OCI-LY7 (cell line): ENCODE results near the gene FBXO47. TPM values are rescaled to one million over a fixed set of nuclear protein-coding genes. Genes with fewer than 3 reads are reported as not detected.

ENCODE experiments used
- BruUV-seq: library from RNA; stranded (reverse); fragments of 400-500 nt; replicated peaks from 2 replicates; lab custom pipeline; 2021; lab: Mats Ljungman, UMichigan
- CTCF ChIA-PET: fragments of 300-600 bp; sonication (Branson Sonifier 250); formaldehyde crosslinking; loops from one replicate; lab custom pipeline; 2022; ENCODE audit warnings: antibody characterized with exemption; ENCODE audit not compliant: unreplicated experiment; lab: Charles Lee
- POLR2A ChIA-PET: fragments of 300-600 bp; sonication (Branson Sonifier 250); formaldehyde crosslinking; loops from one replicate; lab custom pipeline; 2022; ENCODE audit warnings: antibody characterized with exemption; lab: Charles Lee
- DNase-seq: peaks from one replicate; pipeline ENCODE4 v3.0.0-alpha.2; 2015; ENCODE audit warnings: low spot score
- H2AFZ ChIP-seq: fragments of 200-600 bp; sonication (generic), shearing (Covaris generic); 2 replicates; pipeline ENCODE4 v1.6.1; 2014; ENCODE audit warnings: mild to moderate bottlenecking, antibody characterized with exemption, low read length, moderate library complexity
- H3K27ac ChIP-seq: fragments of 200-600 bp; sonication (generic); 2 replicates; pipeline ENCODE4 v1.5.1; 2014; ENCODE audit warnings: mixed run types, low read depth, mild to moderate bottlenecking, moderate library complexity, low read length, inconsistent platforms; ENCODE audit not compliant: poor library complexity, severe bottlenecking
- H3K36me3 ChIP-seq: fragments of 200-600 bp; sonication (generic); 2 replicates; pipeline ENCODE4 v1.6.1; 2014; ENCODE audit warnings: mild to moderate bottlenecking, antibody characterized with exemption, low read length, moderate library complexity, mixed read lengths; ENCODE audit not compliant: insufficient read depth
- H3K4me1 ChIP-seq: fragments of 200-600 bp; sonication (generic); 2 replicates; pipeline ENCODE4 v1.5.1; 2014; ENCODE audit warnings: mild to moderate bottlenecking, low read length; ENCODE audit not compliant: insufficient read depth, poor library complexity, severe bottlenecking
- H3K4me2 ChIP-seq: fragments of 200-600 bp; sonication (generic); 2 replicates; pipeline ENCODE4 v1.6.1; 2014; ENCODE audit warnings: mild to moderate bottlenecking, low read length
- H3K4me3 ChIP-seq: fragments of 200-600 bp; sonication (generic); 2 replicates; pipeline ENCODE4 v1.5.1; 2014; ENCODE audit warnings: mild to moderate bottlenecking, low read depth, low read length; ENCODE audit not compliant: poor library complexity, severe bottlenecking
- H3K79me2 ChIP-seq: fragments of 200-600 bp; sonication (generic); 2 replicates; pipeline ENCODE4 v1.6.1; 2016; ENCODE audit warnings: low read depth, mild to moderate bottlenecking, low read length, moderate library complexity, mixed read lengths; ENCODE audit not compliant: insufficient read depth
- H3K9me2 ChIP-seq: fragments of 200-600 bp; sonication (generic); 2 replicates; pipeline ENCODE4 v1.6.1; 2016; ENCODE audit warnings: mild to moderate bottlenecking, low read length, mixed read lengths; ENCODE audit not compliant: insufficient read depth
- H3K9me3 ChIP-seq: fragments of 200-600 bp; sonication (generic); 2 replicates; pipeline ENCODE4 v1.6.1; 2014; ENCODE audit warnings: mild to moderate bottlenecking, mixed run types, low read length, mixed read lengths
- H4K20me1 ChIP-seq: fragments of 200-600 bp; sonication (generic); 2 replicates; pipeline ENCODE4 v1.6.1; 2014; ENCODE audit warnings: mild to moderate bottlenecking, antibody characterized with exemption, low read length, moderate library complexity, mixed read lengths; ENCODE audit not compliant: insufficient read depth
- CTCF ChIP-seq: fragments of 200-600 bp; sonication (generic); conservative IDR thresholded peaks from 2 replicates; pipeline ENCODE4 v1.5.1; 2014; ENCODE audit warnings: mild to moderate bottlenecking, antibody characterized with exemption, low read length, moderate library complexity, mixed read lengths
- EZH2phosphoT487 ChIP-seq: fragments of 200-600 bp; sonication (generic); IDR thresholded peaks from 2 replicates; pipeline ENCODE4 v1.6.1; 2018; ENCODE audit warnings: low read depth, borderline replicate concordance, mild to moderate bottlenecking, mixed run types, antibody characterized with exemption, low read length, moderate library complexity, mixed read lengths
- intact Hi-C: fragments of 100-400 bp; cut with micrococcal nuclease; formaldehyde crosslinking; loops from one replicate; pipeline ENCODE4 v1.10.0; 2022; ENCODE audit not compliant: unreplicated experiment
- total RNA-seq, 2 experiments: library from RNA; depleted of rRNA in 1 of 2; stranded (reverse); fragments of >200 nt in 1 of 2; shearing (Covaris generic) in 1 of 2; gene quantifications; 2 replicates each; pipeline ENCODE4 v1.2.3, GENCODE V29; 2014 to 2022

Gene FBXO47
- total RNA-seq, 2 experiments from 2014 or later = 0.13 TPM; not detected in 1

- TF ChIP-seq EZH2phosphoT487 (no peak), CTCF (no peak)
- Histone ChIP-seq H3K9me2 (no peaks in the 10 kb centered on the region), H3K9me3 (no peaks in the 10 kb centered on the region), H3K36me3 (peaks cover 93% of the 10 kb centered on the region), H3K4me3 (no peak overlapping the region), H3K79me2 (no peaks in the 10 kb centered on the region), H3K4me2 (no peak overlapping the region), H3K27ac (no peak overlapping the region), H3K4me1 (peaks cover 37% of the 10 kb centered on the region), H2AFZ (no peak overlapping the region), H4K20me1 (no peaks in the 10 kb centered on the region)
- ChIA-PET CTCF (no interaction called here), POLR2A (no interaction called here)
- no peak for DNase-seq
- no TSS peak for BruUV-seq
- intact Hi-C loops = no loop called here
These were observed 74.1 kb downstream of the FBXO47 start for GRCh38 chr17:38893113-38893512.

DNA sequence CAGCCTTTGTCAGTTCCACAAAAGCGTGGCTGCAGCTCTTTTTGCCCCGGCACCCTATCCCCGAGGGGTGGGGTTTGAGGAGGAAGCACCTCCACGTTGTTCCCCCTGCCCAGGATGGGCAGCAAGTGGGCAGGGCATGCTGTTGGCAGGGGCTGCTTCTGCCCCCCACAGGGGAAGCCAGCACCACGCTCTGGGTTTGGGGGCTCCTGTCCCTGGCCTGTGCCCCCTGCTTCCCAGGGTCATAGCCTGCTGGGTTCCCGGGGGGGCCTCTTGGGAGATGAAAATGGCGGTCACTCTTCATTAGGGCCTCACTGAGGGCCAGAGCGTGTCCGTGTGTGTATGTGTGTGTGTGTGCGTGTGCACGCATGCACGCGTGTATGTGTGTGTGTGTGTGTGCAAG, 74.6 kb downstream of the FBXO47 start:
- H2AFZ ChIP-seq = no peak overlapping the region
- intact Hi-C loops = no loop called here
- ChIA-PET POLR2A (no interaction called here), CTCF (no interaction called here)
- no peaks in the 10 kb centered on the region for H3K79me2 ChIP-seq
- no peak overlapping the region for H3K4me2 ChIP-seq
- H3K36me3 ChIP-seq = peaks cover 93% of the 10 kb centered on the region
- no peaks in the 10 kb centered on the region for H3K9me2 ChIP-seq
- peaks cover 32% of the 10 kb centered on the region for H3K4me1 ChIP-seq
- TF ChIP-seq CTCF = no peak
- TF ChIP-seq EZH2phosphoT487 = no peak
- no TSS peak for BruUV-seq
- H4K20me1 ChIP-seq = no peaks in the 10 kb centered on the region
- H3K27ac ChIP-seq = no peak overlapping the region
- H3K4me3 ChIP-seq = no peak overlapping the region
- H3K9me3 ChIP-seq = no peaks in the 10 kb centered on the region
- DNase-seq = no peak

- Histone ChIP-seq H3K36me3 (peaks cover 93% of the 10 kb centered on the region), H3K4me3 (no peak overlapping the region), H2AFZ (no peak overlapping the region), H3K4me2 (no peak overlapping the region), H3K4me1 (peaks cover 27% of the 10 kb centered on the region), H3K9me3 (no peaks in the 10 kb centered on the region), H3K9me2 (no peaks in the 10 kb centered on the region), H3K27ac (no peak overlapping the region), H3K79me2 (no peaks in the 10 kb centered on the region), H4K20me1 (no peaks in the 10 kb centered on the region)
- no peak for DNase-seq
- TF ChIP-seq EZH2phosphoT487 (no peak), CTCF (no peak)
- BruUV-seq = no TSS peak
- intact Hi-C loops = no loop called here
- ChIA-PET CTCF (interaction anchor here (0.5 kb wide), 1 partner anchor 351 kb away, joined by 3 read pairs; no protein-coding TSS in a partner anchor), POLR2A (interaction anchor here (0.6 kb wide), 1 partner anchor 190 kb away, joined by 3 read pairs; no protein-coding TSS in a partner anchor)
These were observed 75.1 kb downstream of the FBXO47 start for GRCh38 chr17:38892083-38892482.
